NB4 (cell line): ENCODE results near the gene CDC27.

ENCODE experiments used
- DNase-seq: peaks from one replicate; pipeline ENCODE4 v3.0.0; 2010; ENCODE audit warnings: low read depth
- H3K4me3 ChIP-seq: one replicate; pipeline ENCODE4 v1.5.1; 2011; ENCODE audit warnings: mild to moderate bottlenecking, low read depth, low read length, moderate library complexity
- CTCF ChIP-seq: IDR thresholded peaks from one replicate; pipeline ENCODE4 v1.5.1; 2012; ENCODE audit warnings: low read depth, low read length
- MAX ChIP-seq: IDR thresholded peaks from 2 replicates; pipeline ENCODE4 v1.6.1; 2011; ENCODE audit warnings: low read depth, low read length
- MYC ChIP-seq: IDR thresholded peaks from 2 replicates; pipeline ENCODE4 v1.6.1; 2011; ENCODE audit warnings: low read depth, low read length
- POLR2A ChIP-seq: IDR thresholded peaks from 2 replicates; pipeline ENCODE4 v1.6.1; 2011; ENCODE audit warnings: mild to moderate bottlenecking; ENCODE audit not compliant: insufficient read length; ENCODE audit errors: extremely low read depth

Gene CDC27

GRCh38 chr17:47223460-47223859 lies 34.4 kb upstream of the CDC27 start:
- no peak for DNase-seq
- no peak overlapping the region for H3K4me3 ChIP-seq
- TF ChIP-seq POLR2A = no peak
- no peak for TF ChIP-seq MAX
- TF ChIP-seq MYC = no peak
- no peak for TF ChIP-seq CTCF

- DNase-seq = no peak
- no peak overlapping the region for H3K4me3 ChIP-seq
- TF ChIP-seq POLR2A = no peak
- TF ChIP-seq MYC = no peak
- no peak for TF ChIP-seq CTCF
- TF ChIP-seq MAX = no peak
Observed at GRCh38 chr17:47223007-47223406, 33.9 kb upstream of the CDC27 start.

- TF ChIP-seq POLR2A (no peak), MYC (no peak), CTCF (no peak), MAX (no peak)
- no peak overlapping the region for H3K4me3 ChIP-seq
- no peak for DNase-seq
Observed at GRCh38 chr17:47222047-47222446, 33.0 kb upstream of the CDC27 start.

GRCh38 chr17:47221154-47221553 lies 32.1 kb upstream of the CDC27 start:
- TF ChIP-seq POLR2A (no peak), MYC (no peak), MAX (no peak), CTCF (no peak)
- DNase-seq = no peak
- no peak overlapping the region for H3K4me3 ChIP-seq

- no peak for DNase-seq
- no peak for TF ChIP-seq POLR2A
- TF ChIP-seq MAX = no peak
- no peak for TF ChIP-seq CTCF
- TF ChIP-seq MYC = no peak
- no peak overlapping the region for H3K4me3 ChIP-seq
Observed at GRCh38 chr17:47220531-47220999, 31.5 kb upstream of the CDC27 start.
